ENCODE results near the gene TRAPPC3L. TPM values are rescaled to one million over a fixed set of nuclear protein-coding genes. Genes with fewer than 3 reads are reported as not detected.

The TRAPPC3L gene
- total and polyA plus RNA-seq, 2 of the 8 experiments (the other 6 are each of a cell fraction or from before 2014, with no cell fraction given) = not detected

- H4K8ac ChIP-seq (ENCODE audit: extremely low read depth, insufficient read depth, low read length) = no peak overlapping the region
- no peaks in the 10 kb centered on the region for H3K79me2 ChIP-seq (ENCODE audit: control insufficient read depth in 1 of 2, insufficient read depth in 2 of 2, low read length in 2 of 2)
- H2BK12ac ChIP-seq (ENCODE audit: low read depth, low read length) = no peak overlapping the region
- H4K20me1 ChIP-seq (replicated peaks in 1 of 2; ENCODE audit: control insufficient read depth in 1 of 2, insufficient read depth in 2 of 2, low read length in 2 of 2) = no peaks in the 10 kb centered on the region
- no peak for DNase-seq (ENCODE audit: low read depth in 1 of 2, low spot score in 2 of 2)
- no peak overlapping the region for H3K4me2 ChIP-seq (ENCODE audit: insufficient read depth in 1 of 2, low read depth in 2 of 2, low read length in 2 of 2)
- peaks cover 0 to 12% (median 9%) of the 10 kb centered on the region in 4 experiments; a peak in 5 of 7 replicates for H3K4me1 ChIP-seq (replicated peaks in 1 of 4; ENCODE audit: control insufficient read depth in 3 of 4, insufficient read depth in 4 of 4, low read length in 3 of 4)
- no peak overlapping the region for H2BK5ac ChIP-seq (ENCODE audit: low read depth, low read length)
- no peak overlapping the region for H4K5ac ChIP-seq (ENCODE audit: insufficient read length, low read depth, low read length)
- no peak overlapping the region for H2BK120ac ChIP-seq (replicated peaks; ENCODE audit: low read depth, low read length)
- H2AFZ ChIP-seq (ENCODE audit: low read length) = no peak overlapping the region
- ChIA-PET POLR2A (ENCODE audit: partially characterized antibody) (interaction anchor here (0.8 kb wide), 1 partner anchor 86 kb away, joined by 3 read pairs; the partner anchor contains the start of gene RSPH4A), CTCF (ENCODE audit: partially characterized antibody) (interaction anchor here (0.6 to 1.5 kb wide), 5 partner anchors 30 to 261 kb away, joined by 3 to 11 read pairs (median 3); no protein-coding TSS in a partner anchor)
- H3K27ac ChIP-seq (ENCODE audit: low read depth, low read length) = no peak overlapping the region
- H4K91ac ChIP-seq (replicated peaks; ENCODE audit: insufficient read length, low read length) = no peak overlapping the region
- H3K4ac ChIP-seq (replicated peaks; ENCODE audit: insufficient read length, low read depth, low read length) = no peak overlapping the region
- no peaks in the 10 kb centered on the region for H3K79me1 ChIP-seq (ENCODE audit: low read depth, low read length)
- H3K23me2 ChIP-seq (ENCODE audit: low read depth, low read length) = no peaks in the 10 kb centered on the region
- no peak overlapping the region for H2AK5ac ChIP-seq (ENCODE audit: low read depth, low read length)
- no peaks in the 10 kb centered on the region for H3K9me3 ChIP-seq (ENCODE audit: insufficient read depth in 2 of 2, low read depth in 1 of 2, low read length in 1 of 2)
- 59% methylated on average over 2 of the region's 2 CpGs; no CpG with 5 or more reads in 1 of the 2 experiments for WGBS, 2 experiments (ENCODE audit: extremely low coverage in 1 of 2, insufficient coverage in 1 of 2, insufficient read length in 1 of 2, insufficient replicate concordance in 2 of 2, low coverage in 1 of 2, low lambda C conversion rate in 2 of 2, missing lambda C conversion rate in 1 of 2)
- H3K27me3 ChIP-seq (replicated peaks in 1 of 4; ENCODE audit: control insufficient read depth in 3 of 4, extremely low read depth in 1 of 4, insufficient read depth in 3 of 4, low read length in 3 of 4) = no peaks in the 10 kb centered on the region
- no peak overlapping the region for H3K18ac ChIP-seq (ENCODE audit: extremely low read depth, low read length)
- no peak for FAIRE-seq
- H3K36me3 ChIP-seq (ENCODE audit: control insufficient read depth in 2 of 4, insufficient read depth in 4 of 4, low read length in 3 of 4) = no peaks in the 10 kb centered on the region
- no peak overlapping the region for H2BK15ac ChIP-seq (ENCODE audit: low read length)
- H3K56ac ChIP-seq (replicated peaks; ENCODE audit: insufficient read length, low read depth, low read length) = no peak overlapping the region
- no peak overlapping the region for H3K14ac ChIP-seq (ENCODE audit: insufficient read length)
- no peak overlapping the region for H2BK20ac ChIP-seq (ENCODE audit: low read length)
- no peak overlapping the region for H3K9ac ChIP-seq (replicated peaks in 1 of 4; ENCODE audit: extremely low read depth in 1 of 4, low read depth in 3 of 4, low read length in 3 of 4)
- H3K23ac ChIP-seq (ENCODE audit: insufficient read length) = no peak overlapping the region
- no peak for TF ChIP-seq NRF1 (IDR thresholded peaks at IDR 0.05; ENCODE audit: low read depth, low read length)
- no peak for TF ChIP-seq CTCF (IDR thresholded peaks at IDR 0.05; ENCODE audit: control extremely low read depth in 1 of 3, insufficient read depth in 1 of 3, low read depth in 1 of 3, low read length in 3 of 3)
- no peak for TF ChIP-seq CTBP2 (IDR thresholded peaks at IDR 0.05; ENCODE audit: borderline replicate concordance, insufficient read depth, insufficient read length, low read length)
- no peak for TF ChIP-seq RFX5 (IDR thresholded peaks at IDR 0.05; ENCODE audit: borderline replicate concordance, low read depth, low read length)
- TF ChIP-seq CEBPB (IDR thresholded peaks at IDR 0.05; ENCODE audit: low read depth, low read length) = no peak
- no peak for TF ChIP-seq CHD1 (IDR thresholded peaks at IDR 0.05; ENCODE audit: low read depth, low read length)
- H3K4me3 ChIP-seq (ENCODE audit: extremely low read depth in 1 of 4, insufficient read depth in 2 of 4, low read depth in 3 of 4, low read length in 4 of 4) = no peak overlapping the region
These were observed 15.0 kb downstream of the TRAPPC3L start for GRCh38 chr6:116530436-116530835.

Measured in H1 (cell line).